Endothelial cell of umbilical vein (primary cell): Measurements from ENCODE around the gene MYT1. TPM values are rescaled to one million over a fixed set of nuclear protein-coding genes. Genes with fewer than 3 reads are reported as not detected.

Experiments
- BruUV-seq: library from RNA; stranded (reverse); fragments of 400-500 nt; replicated peaks from 2 replicates; lab custom pipeline; 2021; lab: Mats Ljungman, UMichigan
- CTCF ChIA-PET: fragments of 300-600, 350-600 bp; sonication (Branson Sonifier 250); formaldehyde crosslinking; loops from one replicate; lab custom pipeline; 2021; ENCODE audit warnings: antibody characterized with exemption, inconsistent platforms; lab: Charles Lee
- POLR2A ChIA-PET: fragments of 300-600, 350-600 bp; sonication (Branson Sonifier 250); formaldehyde crosslinking; loops from one replicate; lab custom pipeline; 2021; ENCODE audit warnings: antibody characterized with exemption, inconsistent platforms; lab: Charles Lee
- DNase-seq: peaks from one replicate; pipeline ENCODE4 v3.0.0-alpha.2; 2011; ENCODE audit warnings: low read depth, low spot score
- FAIRE-seq: peaks from 2 replicates; lab custom pipeline; 2011; peaks lifted over from hg19 to GRCh38; lab: Jason Lieb, UNC
- H2AFZ ChIP-seq: 2 replicates; pipeline ENCODE4 v1.6.0; 2012; ENCODE audit warnings: low read depth, low read length, control low read depth, inconsistent platforms
- H3K27ac ChIP-seq: 2 replicates; pipeline ENCODE4 v1.5.1; 2011; ENCODE audit warnings: low read depth, mild to moderate bottlenecking, control low read depth, low read length, moderate library complexity; ENCODE audit not compliant: insufficient read depth
- H3K27me3 ChIP-seq, 2 experiments: 2 replicates each; pipeline versions ENCODE4 v1.6.0 to v1.6.1; 2011; ENCODE audit warnings: low read length in 2 of 2, mixed read lengths in 1 of 2; ENCODE audit not compliant: control insufficient read depth in 2 of 2, insufficient read depth in 2 of 2
- H3K36me3 ChIP-seq, 2 experiments: 2 replicates in 1 of 2; 3 replicates in 1 of 2; pipeline ENCODE4 v1.5.1; 2011; ENCODE audit warnings: low read length in 2 of 2, mild to moderate bottlenecking in 1 of 2, moderate library complexity in 1 of 2; ENCODE audit not compliant: control insufficient read depth in 2 of 2, insufficient read depth in 2 of 2; ENCODE audit errors: extremely low read depth in 1 of 2
- H3K4me1 ChIP-seq: 3 replicates; pipeline ENCODE4 v1.5.1; 2011; ENCODE audit warnings: mild to moderate bottlenecking, low read length; ENCODE audit not compliant: control insufficient read depth, insufficient read depth; ENCODE audit errors: extremely low read depth
- H3K4me2 ChIP-seq: 2 replicates; pipeline ENCODE4 v1.6.1; 2011; ENCODE audit warnings: low read length, control low read depth, mixed read lengths; ENCODE audit not compliant: insufficient read depth
- H3K4me3 ChIP-seq, 3 experiments: fragments of 200-600 bp in 1 of 3; sonication (generic), shearing (Covaris generic) in 1 of 3; replicated peaks in 1 of 3; 2 replicates each; pipeline ENCODE4 v1.5.1; 2011 to 2016; ENCODE audit warnings: control low read depth in 3 of 3, low read length in 3 of 3, mild to moderate bottlenecking in 2 of 3, inconsistent platforms in 1 of 3, low read depth in 1 of 3, moderate library complexity in 1 of 3; ENCODE audit not compliant: insufficient read depth in 1 of 3
- H3K79me2 ChIP-seq: 2 replicates; pipeline ENCODE4 v1.6.0; 2012; ENCODE audit warnings: low read length, inconsistent platforms; ENCODE audit not compliant: control insufficient read depth, insufficient read depth
- H3K9ac ChIP-seq: replicated peaks from 2 replicates; pipeline ENCODE3; 2011; ENCODE audit warnings: low read length, control low read depth; ENCODE audit not compliant: insufficient read depth; ENCODE audit errors: extremely low read depth
- H3K9me1 ChIP-seq: replicated peaks from 3 replicates; pipeline ENCODE4 v1.6.0; 2011; ENCODE audit warnings: mild to moderate bottlenecking, low read length; ENCODE audit not compliant: control insufficient read depth, insufficient read depth; ENCODE audit errors: extremely low read depth
- H3K9me3 ChIP-seq: replicated peaks from 2 replicates; pipeline ENCODE4 v1.5.1; 2012; ENCODE audit warnings: low read length, inconsistent platforms; ENCODE audit not compliant: control insufficient read depth, insufficient read depth
- H4K20me1 ChIP-seq: replicated peaks from 2 replicates; pipeline ENCODE3; 2011; ENCODE audit warnings: mild to moderate bottlenecking, low read length; ENCODE audit not compliant: control insufficient read depth, insufficient read depth; ENCODE audit errors: extremely low read depth
- CTCF ChIP-seq, 2 donors: IDR thresholded peaks; 1 replicate in 1 of 2; 2 replicates in 1 of 2; pipeline ENCODE4 v1.5.1; 2011; ENCODE audit warnings: low read length in 2 of 2, mild to moderate bottlenecking in 2 of 2, moderate library complexity in 2 of 2, control low read depth in 1 of 2, inconsistent platforms in 1 of 2, low read depth in 1 of 2; ENCODE audit not compliant: insufficient read depth in 1 of 2; ENCODE audit errors: extremely low read depth in 1 of 2
- EZH2 ChIP-seq: IDR thresholded peaks from 2 replicates; pipeline ENCODE4 v1.6.1; 2012; ENCODE audit warnings: borderline replicate concordance, low read depth, mild to moderate bottlenecking, moderate library complexity, low read length, inconsistent platforms; ENCODE audit not compliant: severe bottlenecking
- FOS ChIP-seq: IDR thresholded peaks from 2 replicates; pipeline ENCODE4 v1.6.1; 2011; ENCODE audit warnings: mild to moderate bottlenecking, low read length, moderate library complexity, borderline replicate concordance; ENCODE audit not compliant: insufficient read depth
- GATA2 ChIP-seq: IDR thresholded peaks from 2 replicates; pipeline ENCODE4 v1.7.0; 2011; ENCODE audit warnings: low read depth, mild to moderate bottlenecking, moderate library complexity, mixed read lengths, low read length; ENCODE audit not compliant: insufficient read length, insufficient read depth
- JUN ChIP-seq: IDR thresholded peaks from 2 replicates; pipeline ENCODE4 v1.6.1; 2011; ENCODE audit warnings: borderline replicate concordance, low read depth; ENCODE audit not compliant: insufficient read length, insufficient read depth
- MAX ChIP-seq: IDR thresholded peaks from 2 replicates; pipeline ENCODE4 v1.6.1; 2011; ENCODE audit not compliant: insufficient read depth, insufficient read length
- MYC ChIP-seq: IDR thresholded peaks from one replicate; pipeline ENCODE4 v1.6.1; 2011; ENCODE audit warnings: mild to moderate bottlenecking, low read depth, low read length
- POLR2A ChIP-seq: IDR thresholded peaks from 2 replicates; pipeline ENCODE4 v1.6.1; 2012; ENCODE audit warnings: low read depth, mild to moderate bottlenecking, control low read depth, low read length
- POLR2AphosphoS5 ChIP-seq: IDR thresholded peaks from 2 replicates; pipeline ENCODE4 v1.6.1; 2012; ENCODE audit warnings: low read depth, mild to moderate bottlenecking, control low read depth, low read length, moderate library complexity; ENCODE audit not compliant: insufficient read depth
- dilution Hi-C: fragments of 300-500 bp; cut with MboI; formaldehyde crosslinking; loops from one replicate; pipeline ENCODE4 v1.15.0; 2019; ENCODE audit warnings: low sequenced_read_pairs; ENCODE audit not compliant: extremely low pct_ligation_motif_present
- intact Hi-C: fragments of 100-400 bp; cut with micrococcal nuclease; formaldehyde crosslinking; loops from one replicate; pipeline ENCODE4 v1.10.0; 2022
- polyA plus RNA-seq, 4 experiments: library from polyadenylated mRNA; depleted of rRNA in 3 of 4; stranded (reverse) in 3 of 4; unstranded in 1 of 4; fragments of >200 nt; gene quantifications; 2 replicates each; pipeline versions ENCODE4 v1.2.1 to v1.2.3, GENCODE V29; 2011 to 2012; ENCODE audit warnings: missing spikeins in 1 of 4
- total RNA-seq: library from RNA; stranded (reverse); gene quantifications from 2 replicates; pipeline ENCODE4 v1.2.3, GENCODE V29; 2021

Gene MYT1
- total and polyA plus RNA-seq, 2 donors (not counting 3 experiments of a cell fraction or from before 2014, with no cell fraction given), result not detected

DNA sequence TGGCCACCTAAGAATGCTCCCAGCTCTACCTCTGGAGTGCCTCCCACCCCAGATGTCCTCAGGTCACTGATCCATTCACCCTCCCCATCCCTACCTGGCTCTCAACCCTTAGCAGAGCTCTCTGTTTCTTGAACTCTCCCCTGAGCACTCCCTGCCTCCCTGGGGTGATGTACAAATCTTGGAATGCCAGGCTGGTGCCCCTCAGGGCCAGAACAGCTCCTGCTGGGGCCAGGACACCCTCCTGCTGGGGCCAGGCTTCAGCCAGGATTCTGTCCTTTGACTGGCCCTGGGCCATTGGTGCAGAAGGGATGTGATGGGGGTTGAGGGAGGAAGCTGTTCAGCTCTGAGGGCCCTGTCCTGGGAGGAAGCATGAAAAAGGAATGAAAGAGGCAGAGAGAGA is 30.0 kb downstream of the MYT1 start:
- dilution Hi-C loops, result no loop called here
- no peaks in the 10 kb centered on the region for H3K36me3 ChIP-seq
- H3K79me2 ChIP-seq, result no peaks in the 10 kb centered on the region
- H4K20me1 ChIP-seq, result no peaks in the 10 kb centered on the region
- peaks cover 0 to 2% of the 10 kb centered on the region in 2 experiments for H3K27me3 ChIP-seq
- no peak overlapping the region for H2AFZ ChIP-seq
- H3K27ac ChIP-seq, result no peak overlapping the region
- peaks cover 3% of the 10 kb centered on the region for H3K4me1 ChIP-seq
- no TSS peak for BruUV-seq
- FAIRE-seq (no peak), DNase-seq (no peak)
- H3K4me3 ChIP-seq, result no peak overlapping the region
- H3K9me3 ChIP-seq, result no peaks in the 10 kb centered on the region
- no peak overlapping the region for H3K9ac ChIP-seq
- POLR2A ChIA-PET, result no interaction called here
- H3K4me2 ChIP-seq, result no peak overlapping the region
- TF ChIP-seq JUN (no peak), CTCF (IDR thresholded peaks at IDR 0.05; ENCODE audit: extremely low read depth in 1 of 2, insufficient read depth in 1 of 2, low read depth in 1 of 2, low read length in 2 of 2) (no peak), MAX (no peak), POLR2A (no peak), MYC (no peak), FOS (no peak), EZH2 (no peak), POLR2AphosphoS5 (no peak), GATA2 (no peak)
- intact Hi-C loops, result no loop called here
- CTCF ChIA-PET, result interaction anchor here (0.8 to 1.1 kb wide), 2 partner anchors 9 to 30 kb away, joined by 3 to 4 read pairs; no protein-coding TSS in a partner anchor
- no peaks in the 10 kb centered on the region for H3K9me1 ChIP-seq
